Testis (tissue), 3 donors: ENCODE results near the gene PPCDC. TPM values are rescaled to one million over a fixed set of nuclear protein-coding genes. Genes with fewer than 3 reads are reported as not detected.

ENCODE experiments used
- DNase-seq: peaks from one replicate; pipeline ENCODE4 v3.0.0-alpha.2; 2019
- H3K27ac ChIP-seq, 2 donors: fragments of 200-600 bp; sonication (generic); one replicate each; pipeline ENCODE4 v1.5.1; 2019
- H3K27me3 ChIP-seq: fragments of 200-600 bp; sonication (generic); one replicate; pipeline ENCODE4 v1.5.1; 2019
- H3K36me3 ChIP-seq: fragments of 200-600 bp; sonication (generic); one replicate; pipeline ENCODE4 v1.5.1; 2017; ENCODE audit warnings: low read depth; ENCODE audit errors: missing control alignments
- H3K4me1 ChIP-seq: fragments of 200-600 bp; sonication (generic); one replicate; pipeline ENCODE4 v1.5.1; 2019
- H3K4me3 ChIP-seq, 2 donors: fragments of 200-600 bp; sonication (generic); one replicate each; pipeline ENCODE4 v1.5.1; 2017 to 2019
- H3K9me3 ChIP-seq: fragments of 200-600 bp; sonication (generic); one replicate; pipeline ENCODE4 v1.5.1; 2017
- CTCF ChIP-seq, 3 experiments: fragments of 450-650 bp in 2 of 3; fragments of 200-600 bp in 1 of 3; sonication (generic) in 1 of 3; IDR thresholded peaks; one replicate each; pipeline ENCODE4 v1.5.1; 2016 to 2019; ENCODE audit warnings: antibody characterized with exemption in 3 of 3, mild to moderate bottlenecking in 2 of 3, moderate library complexity in 1 of 3
- POLR2A ChIP-seq: fragments of 450-650 bp; IDR thresholded peaks from one replicate; pipeline ENCODE4 v1.6.1; 2017; ENCODE audit warnings: antibody characterized with exemption, mild to moderate bottlenecking, moderate library complexity
- WGBS, 2 donors: methylation state at CpG; one replicate each; pipeline ENCODE4 v1.1.5; 2018; 5-methylcytosine and 5-hydroxymethylcytosine counted together
- intact Hi-C: fragments of 100-400 bp; cut with DNase I; formaldehyde crosslinking; loops from one replicate; pipeline ENCODE4 v1.15.1; 2023; ENCODE audit warnings: low total_unique reads
- polyA plus RNA-seq: library from polyadenylated mRNA; stranded (reverse); fragments of 350-450 nt; fragmentation: Illumina TruSeq; extraction: RNeasy Lipid Tissue Mini Kit (QIAGEN cat#74804); gene quantifications from one replicate; pipeline ENCODE4 v1.2.3, GENCODE V29; 2014; ENCODE audit warnings: low read depth, low replicate concordance; ENCODE audit not compliant: insufficient read depth
- total RNA-seq, 2 donors: library from RNA; depleted of rRNA; stranded (reverse); fragments of >200 nt; gene quantifications; one replicate each; pipeline ENCODE4 v1.2.3, GENCODE V29; 2016

The PPCDC gene
- total and polyA plus RNA-seq, 3 donors from 2014 or later: 18.0 to 31.6 (median 23.6) TPM

GRCh38 chr15:75019916-75020315 is 3.5 kb upstream of the PPCDC start:
- TF ChIP-seq POLR2A (no peak), CTCF (IDR thresholded peaks at IDR 0.05) (no peak)
- H3K27me3 ChIP-seq: no peaks in the 10 kb centered on the region
- H3K4me1 ChIP-seq: peaks cover 5% of the 10 kb centered on the region
- H3K4me3 ChIP-seq: no peak overlapping the region
- H3K9me3 ChIP-seq: no peaks in the 10 kb centered on the region
- intact Hi-C loops: no loop called here
- H3K36me3 ChIP-seq: no peaks in the 10 kb centered on the region
- no peak overlapping the region for H3K27ac ChIP-seq
- DNase-seq: no peak
- 86% methylated on average over 3 of the region's 3 CpGs; no CpG with 5 or more reads in 1 of the 2 donors for WGBS, 2 donors

DNA sequence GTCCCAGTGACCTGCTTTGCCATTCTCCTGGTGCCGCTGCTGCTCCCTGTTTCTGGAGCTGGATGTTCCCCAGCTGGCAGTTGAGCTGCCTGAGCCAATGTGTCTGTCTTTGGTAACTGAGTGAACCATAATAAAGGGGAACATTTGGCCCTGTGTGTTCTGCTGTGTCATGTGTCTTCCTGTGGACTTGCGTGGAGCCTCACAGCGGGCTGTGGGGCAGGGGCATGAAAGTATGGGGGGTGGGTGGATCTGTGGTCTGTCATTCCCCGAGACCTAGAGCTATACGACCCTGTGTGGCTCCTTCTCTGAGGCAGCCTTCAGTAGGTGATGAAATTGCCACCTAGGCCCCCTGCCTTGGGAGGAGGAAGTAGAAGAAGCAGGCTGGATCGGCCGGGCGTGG is 2.0 kb upstream of the PPCDC start:
- intact Hi-C loops: no loop called here
- Histone ChIP-seq H3K9me3 (no peaks in the 10 kb centered on the region), H3K4me3 (no peak overlapping the region), H3K36me3 (no peaks in the 10 kb centered on the region), H3K27ac (no peak overlapping the region), H3K27me3 (no peaks in the 10 kb centered on the region), H3K4me1 (peaks cover 5% of the 10 kb centered on the region)
- DNase-seq: no peak
- TF ChIP-seq CTCF (IDR thresholded peaks at IDR 0.05) (no peak), POLR2A (no peak)
- WGBS, 2 donors: 82 to 85% methylated on average over 8 of the region's 8 CpGs

DNA sequence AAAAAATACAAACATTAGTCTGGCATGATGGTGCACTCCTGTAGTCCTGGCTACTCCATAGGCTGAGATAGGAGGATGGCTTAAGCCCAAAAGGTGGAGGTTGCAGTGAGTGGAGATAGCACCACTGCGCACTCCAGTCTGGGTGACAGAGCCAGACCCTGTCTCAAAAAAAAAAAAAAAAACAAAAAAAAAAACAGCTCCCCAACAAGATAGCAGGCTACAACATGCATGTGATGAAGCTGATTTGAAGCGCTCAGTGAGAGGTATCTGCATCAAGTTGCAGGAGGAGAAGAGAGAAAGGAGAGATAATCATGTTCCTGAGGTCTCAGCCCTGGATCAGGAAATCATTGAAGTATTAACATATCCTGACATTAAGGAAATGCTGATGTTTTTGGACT is 608 bp upstream of the PPCDC start:
- DNase-seq: no peak
- H3K4me1 ChIP-seq: peaks cover 5% of the 10 kb centered on the region
- WGBS, 2 donors: 78 to 94% methylated on average over 2 of the region's 2 CpGs
- intact Hi-C loops: no loop called here
- no peaks in the 10 kb centered on the region for H3K36me3 ChIP-seq
- TF ChIP-seq CTCF (IDR thresholded peaks at IDR 0.05) (no peak), POLR2A (no peak)
- no peak overlapping the region for H3K4me3 ChIP-seq
- H3K27ac ChIP-seq: no peak overlapping the region
- no peaks in the 10 kb centered on the region for H3K9me3 ChIP-seq
- no peaks in the 10 kb centered on the region for H3K27me3 ChIP-seq

- Histone ChIP-seq H3K27me3 (no peaks in the 10 kb centered on the region), H3K27ac (peak overlapping the region; percentile 64 to 82), H3K4me1 (peaks cover 5% of the 10 kb centered on the region), H3K9me3 (no peaks in the 10 kb centered on the region), H3K36me3 (no peaks in the 10 kb centered on the region), H3K4me3 (peak overlapping the region; percentile 71 to 80)
- peak; percentile 50 for DNase-seq
- WGBS, 2 donors: 7 to 9% methylated on average over 12 of the region's 12 CpGs
- intact Hi-C loops: no loop called here
- no peak for TF ChIP-seq POLR2A
- no peak for TF ChIP-seq CTCF (IDR thresholded peaks at IDR 0.05)
Observed at GRCh38 chr15:75023872-75024636, 664 bp downstream of the PPCDC start.

GRCh38 chr15:75025107-75025506 is 1.7 kb downstream of the PPCDC start:
- TF ChIP-seq POLR2A: no peak
- TF ChIP-seq CTCF (IDR thresholded peaks at IDR 0.05): no peak
- Histone ChIP-seq H3K27me3 (no peaks in the 10 kb centered on the region), H3K27ac (no peak overlapping the region), H3K4me3 (no peak overlapping the region), H3K36me3 (no peaks in the 10 kb centered on the region), H3K9me3 (no peaks in the 10 kb centered on the region), H3K4me1 (peaks cover 13% of the 10 kb centered on the region)
- DNase-seq: no peak
- intact Hi-C loops: loop anchor here (5.0 kb wide), 1 partner anchor 177 kb away; the partner anchor contains the start of gene C15orf39
- WGBS, 2 donors: 70 to 77% methylated on average over 3 of the region's 3 CpGs
